Eye (tissue), 1 donor: Measurements from ENCODE around the gene PEAK1.

ENCODE experiments used
- DNase-seq: peaks from one replicate; pipeline ENCODE4 v3.0.0-alpha.2; 2015

Gene PEAK1

DNA sequence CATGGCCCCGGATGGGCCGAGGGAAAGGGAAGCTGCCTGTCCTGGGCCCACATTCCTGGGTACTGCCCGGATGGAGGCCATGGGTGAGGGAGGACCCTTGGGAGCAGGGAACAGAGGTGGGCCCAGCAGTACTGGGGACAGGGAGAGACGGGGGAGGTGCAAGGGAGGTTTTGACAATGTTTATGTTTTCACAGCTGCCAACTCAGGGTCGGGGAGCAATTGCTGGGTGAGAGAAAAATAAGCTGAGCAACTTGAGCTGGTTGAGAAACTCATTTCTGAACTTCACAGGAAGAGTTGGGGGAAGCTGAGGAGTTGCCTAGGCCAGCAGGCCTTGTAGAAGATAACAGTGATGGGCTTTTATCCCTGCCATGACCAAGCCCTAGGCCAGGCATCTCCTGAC lies 337.9 kb downstream of the PEAK1 start:
- DNase-seq: no peak

DNA sequence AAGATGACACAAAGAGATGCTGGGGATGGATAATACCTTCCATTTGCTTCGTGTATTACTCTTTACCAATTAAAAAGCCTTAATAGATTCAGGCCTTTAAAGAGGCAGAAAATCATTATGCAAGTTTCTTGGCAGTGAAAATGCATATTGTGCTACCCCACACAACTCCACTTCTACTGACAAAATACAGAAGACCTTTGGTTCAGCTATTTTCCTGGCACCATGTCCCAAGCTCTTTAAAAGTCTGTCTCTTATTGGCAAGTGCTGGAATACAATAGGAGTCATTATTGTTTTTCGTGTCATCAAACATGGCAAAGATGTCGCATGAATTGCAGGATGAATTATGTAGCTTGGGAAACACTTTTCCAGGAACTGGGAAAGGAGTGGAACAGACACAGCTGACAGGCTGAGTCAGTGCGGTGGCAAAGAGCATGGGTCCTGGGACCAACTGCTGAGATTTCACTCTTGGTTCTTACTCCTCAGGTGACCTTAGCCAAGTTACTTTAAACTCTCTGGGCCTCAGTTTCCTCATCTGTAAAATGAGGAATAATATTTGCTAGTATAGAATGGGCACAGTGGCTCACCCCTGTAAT lies 343.5 kb downstream of the PEAK1 start:
- no peak for DNase-seq

DNA sequence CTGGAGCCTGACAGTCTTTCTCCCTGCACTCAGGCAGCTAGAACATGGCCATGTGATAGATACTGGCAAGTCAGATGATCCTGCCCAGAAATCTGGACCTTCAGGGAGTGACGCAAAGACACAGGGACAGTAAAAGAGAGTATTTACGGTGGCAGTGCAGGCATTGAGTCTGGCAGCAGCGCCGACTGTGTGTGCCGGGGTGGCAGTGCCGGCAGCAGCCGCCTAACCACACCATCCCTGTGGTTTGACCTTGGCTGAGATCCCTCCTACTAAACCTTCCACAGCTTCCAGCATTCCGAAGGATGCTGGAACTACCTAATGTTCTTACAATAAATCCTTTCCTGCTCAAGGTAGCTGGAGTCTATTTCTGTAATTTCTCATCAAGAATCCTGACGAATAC lies 344.4 kb downstream of the PEAK1 start:
- DNase-seq: no peak

DNA sequence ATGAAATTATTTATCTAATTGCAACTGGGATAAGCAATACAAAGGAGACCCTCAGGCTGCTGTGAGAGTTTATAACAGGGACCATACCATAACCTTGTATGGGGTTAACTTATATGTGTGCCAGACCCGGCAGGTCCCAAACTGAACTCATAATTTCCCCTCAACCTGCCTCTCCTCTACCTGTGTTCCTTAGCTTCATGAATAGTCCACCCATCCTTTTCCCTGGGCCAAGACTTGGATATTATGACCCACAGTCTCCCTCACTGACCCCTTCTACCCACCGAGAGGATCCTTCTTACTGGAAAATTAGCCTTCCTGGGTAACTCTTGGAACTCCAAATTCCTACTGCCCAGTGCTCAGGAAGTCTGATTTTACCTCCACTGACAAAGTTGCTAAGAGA lies 345.6 kb downstream of the PEAK1 start:
- DNase-seq: no peak

DNA sequence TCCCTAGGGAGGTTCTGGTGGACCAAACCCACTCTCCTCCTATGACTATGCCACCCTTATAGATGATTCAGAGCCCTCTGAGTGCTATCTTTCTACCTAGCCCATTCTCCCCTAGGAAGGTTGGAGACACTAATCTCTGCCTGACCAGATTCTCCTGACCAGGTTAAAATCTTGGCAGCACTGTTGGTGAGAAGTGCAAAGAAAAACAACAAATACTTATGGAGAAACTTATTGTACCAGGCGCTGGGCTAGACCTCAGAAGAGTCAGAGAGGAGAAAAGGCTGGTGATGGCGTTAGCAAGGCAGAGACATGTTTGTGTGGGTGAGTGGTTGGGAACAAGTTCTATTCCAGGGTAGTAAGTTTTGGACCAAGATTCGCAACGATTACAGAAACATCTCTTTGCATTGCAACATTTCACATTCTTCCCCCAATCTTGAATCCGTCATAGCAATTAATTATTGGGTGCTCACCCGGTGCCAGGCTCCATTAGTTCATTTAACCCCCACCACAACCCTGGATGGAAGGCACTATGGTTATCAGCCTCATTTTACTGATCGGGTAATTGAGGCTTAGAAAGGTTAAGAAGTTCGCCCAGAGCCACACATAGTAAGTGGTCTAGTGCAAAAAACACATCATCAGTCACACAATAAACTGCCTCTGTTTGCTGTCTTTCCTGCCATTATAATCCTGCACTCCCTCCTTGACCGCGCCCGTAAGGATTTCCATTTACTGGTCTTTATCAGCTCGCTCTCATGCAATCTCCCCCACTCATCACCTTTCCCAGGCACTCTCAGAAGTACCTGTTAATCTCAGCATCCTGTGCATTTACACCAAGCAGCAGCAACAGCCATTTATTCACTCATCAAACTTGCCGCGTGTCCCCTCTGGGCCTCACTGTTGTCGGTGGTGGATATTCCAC lies 348.3 kb downstream of the PEAK1 start:
- no peak for DNase-seq

DNA sequence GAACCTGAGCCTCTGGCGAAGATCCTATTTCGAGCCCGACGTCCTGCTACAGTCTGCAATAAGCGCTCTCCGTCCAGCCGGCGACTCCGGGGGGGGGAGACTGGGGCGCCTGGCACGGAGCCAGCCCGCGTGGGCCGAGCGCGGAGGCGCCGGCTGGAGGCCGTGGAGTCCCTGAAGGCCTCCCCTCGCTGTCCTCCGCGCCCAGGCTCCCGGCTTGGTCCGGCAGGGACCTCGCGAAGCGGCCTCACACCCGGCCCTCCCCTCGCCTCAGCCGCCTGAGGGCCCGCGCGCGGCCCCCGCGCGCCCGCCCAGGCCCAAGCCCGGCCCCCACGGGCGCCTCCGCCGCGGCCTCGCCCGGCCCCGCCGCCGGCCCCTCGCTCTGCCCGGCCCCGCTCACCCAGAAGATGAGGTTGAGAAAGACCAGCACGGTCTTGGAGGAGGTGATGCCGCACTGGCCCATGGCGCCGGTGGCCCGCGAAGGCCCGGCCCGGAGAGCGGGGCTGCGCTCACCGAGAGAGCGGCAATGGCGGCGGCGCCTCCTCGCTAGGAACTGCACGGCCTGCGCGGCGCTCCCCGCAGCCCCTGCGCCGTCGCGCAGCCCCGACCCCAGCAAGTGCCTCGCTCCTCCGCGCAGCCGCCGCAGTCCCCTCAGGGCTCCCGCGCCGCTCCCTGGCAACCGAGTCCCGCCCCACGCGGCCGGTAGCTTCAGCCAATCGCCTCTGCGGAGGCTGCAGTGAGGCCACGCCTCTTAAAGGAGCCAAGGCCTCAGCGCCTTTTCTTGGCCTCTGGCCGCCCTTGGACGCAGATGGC lies 349.2 kb downstream of the PEAK1 start, which contains the start of gene TSPAN3:
TSPAN3 (minus strand) TSS at position 615 of the 810 bp plus-strand sequence; CDS start at position 460, 155 bp downstream.
- peak; percentile 98 for DNase-seq

DNA sequence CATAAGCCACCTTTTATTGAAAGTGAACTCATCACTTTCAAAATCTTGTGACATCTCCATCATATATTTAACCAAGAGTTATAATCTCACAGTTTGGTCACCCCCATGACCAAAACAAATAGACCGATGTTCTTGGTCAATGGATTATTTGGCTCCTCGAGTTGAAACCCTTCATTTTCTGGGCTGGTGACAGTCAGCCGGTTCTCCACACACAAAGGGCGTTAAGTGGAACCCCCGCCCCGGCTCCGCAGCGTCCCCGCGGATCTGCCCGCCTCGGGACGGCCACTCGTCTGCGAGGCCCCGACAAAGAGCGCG lies 349.8 kb downstream of the PEAK1 start:
- DNase-seq: no peak

DNA sequence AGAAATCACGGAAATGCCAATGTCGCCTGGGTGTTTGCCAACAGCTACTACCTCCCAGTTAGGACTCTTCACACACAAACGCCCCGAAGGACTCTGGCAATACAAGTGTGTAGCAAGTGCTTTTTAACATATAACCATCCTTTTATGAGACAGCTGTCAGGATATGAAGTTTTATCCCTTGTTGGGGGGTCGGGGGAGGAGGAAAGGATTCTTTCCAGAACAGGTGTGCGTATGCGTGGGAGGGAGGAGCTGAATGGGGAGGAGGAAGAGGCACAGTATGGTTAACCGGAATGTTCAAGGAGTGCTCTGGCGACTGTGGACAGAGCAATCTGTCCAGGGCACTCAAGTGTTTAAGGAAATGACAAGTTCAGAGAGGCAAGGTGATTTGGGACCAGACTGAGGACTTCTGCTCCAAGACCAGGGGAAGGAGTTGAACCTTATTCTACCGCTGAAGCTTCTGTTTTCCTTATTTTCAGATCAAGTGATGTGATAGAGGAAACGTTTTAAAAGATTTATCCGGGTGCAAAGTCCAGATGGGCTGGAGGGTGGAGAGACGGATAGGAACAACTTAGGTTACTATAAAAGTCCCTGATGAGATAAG lies 350.3 kb downstream of the PEAK1 start:
- peak; percentile 40 for DNase-seq

DNA sequence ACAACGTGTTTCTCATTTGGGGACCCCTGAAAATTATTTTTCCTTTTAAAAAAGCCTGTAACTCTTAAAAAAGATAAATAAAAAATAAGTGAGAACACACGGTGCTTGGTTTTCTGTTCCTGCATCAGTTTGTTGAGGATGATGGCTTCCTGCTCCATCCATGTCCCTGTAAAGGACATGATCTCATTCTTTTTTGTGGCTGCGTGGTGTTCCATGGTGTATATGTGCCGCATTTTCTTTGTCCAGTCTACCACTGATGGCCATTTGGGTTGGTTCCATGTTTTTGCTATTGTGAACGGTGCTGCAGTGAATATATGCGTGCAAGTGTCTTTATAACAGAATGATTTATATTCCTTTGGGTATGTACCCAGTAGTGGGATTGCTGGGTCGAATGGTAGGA lies 351.3 kb downstream of the PEAK1 start:
- no peak for DNase-seq

DNA sequence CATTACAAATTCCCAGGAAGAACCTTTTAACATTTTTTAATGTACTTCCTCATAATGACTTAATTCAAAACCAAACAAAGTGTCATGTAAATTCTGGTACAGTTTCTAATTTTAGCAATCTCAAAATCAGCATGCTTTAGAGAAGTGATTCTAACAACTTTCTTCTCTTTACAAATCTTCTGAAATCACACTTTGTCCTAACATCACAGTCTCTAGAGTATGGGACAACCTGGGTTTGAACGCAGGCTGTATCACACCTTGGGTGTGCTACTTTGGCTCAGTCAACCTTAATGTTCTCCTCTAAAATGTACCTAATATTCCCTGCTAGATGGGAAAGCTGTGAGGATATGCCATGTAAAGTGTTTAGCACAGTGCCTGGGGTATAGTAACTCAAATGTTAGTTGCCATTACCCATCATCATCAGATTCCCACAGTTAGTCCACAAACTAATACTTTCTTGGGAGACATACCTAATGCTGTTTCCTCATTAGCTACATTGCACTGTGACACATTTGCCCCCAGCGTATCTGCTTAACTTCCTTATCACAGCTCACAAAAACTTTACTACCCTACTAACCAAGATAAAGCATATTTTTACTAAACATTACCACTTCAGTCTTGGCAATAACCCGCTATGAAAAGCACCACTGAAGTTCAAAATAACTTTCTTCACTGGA lies 352.1 kb downstream of the PEAK1 start:
- no peak for DNase-seq

DNA sequence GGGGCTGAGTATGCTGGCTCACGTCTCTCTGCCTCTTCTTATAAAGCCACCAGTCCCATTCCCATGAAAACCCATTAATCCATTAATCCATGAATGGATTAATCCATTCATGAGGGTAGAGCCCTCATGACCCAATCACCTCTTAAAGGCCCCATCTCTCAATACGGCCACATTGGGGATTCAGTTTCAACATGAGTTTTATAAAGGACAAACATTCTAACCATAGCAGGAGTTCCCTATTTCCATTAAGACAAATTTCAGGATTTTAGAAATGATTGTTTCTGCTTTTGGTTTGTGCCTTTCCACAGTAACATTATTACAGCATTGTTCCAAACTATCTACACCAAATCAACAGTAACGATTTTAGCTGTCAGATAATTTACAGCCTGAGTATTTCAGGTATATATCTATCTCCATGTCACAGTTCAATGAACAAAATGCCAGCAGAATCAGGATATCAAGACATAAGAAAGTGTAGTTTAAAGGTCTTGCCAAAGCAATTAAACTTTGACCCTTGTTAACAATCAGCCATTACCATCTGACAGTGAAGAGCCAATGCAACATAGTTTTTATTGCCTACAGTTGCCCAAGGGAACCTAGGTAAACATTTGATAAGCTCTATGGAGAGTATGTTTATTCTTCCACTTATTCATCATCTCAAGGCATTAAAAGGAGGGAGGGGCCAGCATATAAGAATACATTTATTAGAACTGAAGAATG lies 352.8 kb downstream of the PEAK1 start:
- no peak for DNase-seq

DNA sequence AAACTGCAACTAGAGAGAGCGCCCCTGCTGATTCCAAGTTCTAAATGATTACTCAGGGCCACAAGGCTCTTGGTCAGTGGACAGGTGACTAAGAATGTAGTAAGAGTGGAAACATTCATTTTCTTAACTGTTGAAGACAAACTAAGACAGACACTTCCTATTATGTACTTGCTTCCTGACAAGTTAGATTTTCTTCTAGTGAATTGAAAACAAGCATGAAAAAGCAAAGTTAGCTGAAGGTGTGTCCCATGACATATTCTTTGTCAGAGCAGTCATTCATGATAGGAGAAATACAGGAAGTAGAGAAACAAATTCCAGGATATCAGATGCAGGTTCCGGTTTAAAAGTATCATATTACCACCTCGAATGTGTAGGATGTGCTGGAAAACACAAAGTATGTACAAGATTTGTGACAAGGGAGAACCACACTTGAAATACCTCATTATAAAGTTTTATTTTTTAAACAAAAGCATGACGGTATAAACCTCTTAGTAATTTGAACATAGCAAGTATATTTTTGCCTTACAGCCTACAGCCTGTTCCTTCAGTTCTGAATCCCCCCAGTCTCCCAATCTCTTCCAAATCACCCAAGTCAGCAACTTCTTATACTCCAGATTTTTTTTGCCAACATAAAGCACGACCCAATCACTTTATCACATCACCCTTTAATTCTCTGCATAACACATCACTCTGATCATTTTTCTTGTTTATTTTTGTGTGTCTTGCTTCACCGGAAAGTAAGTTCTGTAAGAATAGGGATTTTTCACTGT lies 355.2 kb downstream of the PEAK1 start:
- DNase-seq: no peak

DNA sequence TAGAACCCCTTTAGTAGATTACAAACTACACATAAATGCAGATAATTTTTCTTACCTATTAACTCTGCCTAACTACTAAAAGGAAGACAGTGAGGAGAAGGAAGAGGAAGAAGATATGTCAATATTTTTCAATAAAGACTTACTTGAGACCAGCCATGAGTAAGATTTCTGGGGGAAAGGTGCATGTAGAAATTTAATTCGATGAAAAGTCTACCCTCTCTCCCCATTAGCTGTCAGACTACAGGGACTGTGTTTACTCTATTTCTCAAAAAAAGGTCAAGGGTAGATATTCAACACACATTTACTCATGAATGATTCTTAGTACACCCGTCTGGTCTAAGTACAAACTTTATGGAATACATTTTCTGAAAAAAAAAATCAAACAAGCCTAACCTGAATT lies 355.8 kb downstream of the PEAK1 start:
- no peak for DNase-seq

DNA sequence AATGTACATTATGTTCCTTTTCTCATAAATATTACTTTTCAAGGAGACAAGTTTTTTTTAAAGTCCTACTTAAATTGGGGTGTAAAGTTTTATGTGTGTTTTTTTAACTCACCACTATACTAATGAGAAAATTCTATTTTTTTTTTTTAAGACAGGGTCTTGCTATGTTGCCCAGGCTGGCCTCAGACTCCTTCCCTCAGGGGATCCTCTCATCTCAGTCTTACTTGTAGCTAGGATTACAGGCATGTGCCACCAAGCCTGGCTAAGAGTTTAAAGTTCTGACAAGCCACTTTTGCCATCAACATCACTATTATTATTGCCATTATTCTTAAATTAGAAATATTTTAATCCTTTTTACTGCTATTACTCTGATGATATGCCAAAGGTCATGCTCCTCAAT lies 356.7 kb downstream of the PEAK1 start:
- no peak for DNase-seq

DNA sequence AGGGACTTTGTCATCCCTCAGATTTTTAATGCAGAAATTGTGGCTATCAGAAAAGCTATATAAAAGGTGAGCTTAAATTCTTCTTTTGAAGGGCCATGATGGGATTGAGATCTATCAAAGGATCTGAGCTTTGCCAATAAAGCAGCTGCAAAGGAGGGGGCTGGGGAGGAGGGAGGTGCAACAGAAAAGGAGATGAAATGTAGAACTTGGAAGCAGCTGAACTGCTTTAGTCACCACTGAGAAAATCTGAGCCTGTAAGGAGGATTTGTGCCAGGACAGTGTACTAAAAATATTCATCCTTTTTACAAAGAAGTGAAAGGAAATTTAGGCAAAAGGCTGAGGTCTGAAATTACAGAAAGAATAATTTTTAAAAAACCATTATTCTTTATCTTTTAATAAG lies 359.4 kb downstream of the PEAK1 start:
- DNase-seq: peak; percentile 41

DNA sequence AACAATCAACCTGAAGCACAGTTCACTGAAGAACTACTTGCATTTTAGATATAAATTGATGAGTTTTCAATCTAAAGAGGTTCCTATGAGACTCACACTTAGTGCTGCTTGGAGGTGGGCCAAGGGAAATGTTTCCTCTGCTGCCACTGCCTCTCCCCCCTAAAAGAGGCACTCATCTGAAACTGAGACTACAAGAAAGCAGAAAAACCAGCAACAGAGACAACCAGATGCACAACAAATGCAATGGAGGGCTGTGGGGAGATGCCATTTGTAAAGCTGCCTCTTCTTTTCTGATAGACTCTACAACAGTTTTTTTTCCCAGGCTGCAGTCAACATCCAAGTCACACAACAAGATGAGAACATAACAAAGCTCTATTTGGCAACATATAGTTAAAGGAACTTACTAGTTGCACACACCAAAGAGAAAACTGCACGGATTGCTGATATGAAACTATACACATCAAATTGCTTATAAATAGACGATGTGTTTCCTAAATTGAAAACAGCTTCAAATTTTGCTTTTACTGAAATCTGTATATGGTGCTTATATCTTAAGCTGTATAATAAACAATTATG lies 360.0 kb downstream of the PEAK1 start:
- peak; percentile 30 for DNase-seq

DNA sequence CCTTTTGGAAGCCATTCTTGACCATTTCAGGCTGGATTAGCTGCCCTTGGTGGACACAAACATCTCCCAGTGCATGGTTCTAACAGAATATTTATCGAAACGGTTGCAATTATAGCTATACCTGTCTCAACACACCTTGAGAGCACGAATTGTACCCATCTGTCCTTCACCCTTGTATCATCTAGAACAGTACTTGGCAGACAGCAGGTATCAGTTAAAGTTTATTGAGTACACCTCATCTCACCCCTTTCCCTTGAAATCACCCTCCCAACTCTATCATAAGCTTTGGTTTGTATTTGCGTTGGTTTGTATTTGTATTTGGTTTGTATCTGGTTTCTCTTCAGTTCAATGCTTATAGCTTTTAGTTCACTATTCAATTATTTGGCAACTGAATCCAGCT lies 361.4 kb downstream of the PEAK1 start:
- DNase-seq: no peak

DNA sequence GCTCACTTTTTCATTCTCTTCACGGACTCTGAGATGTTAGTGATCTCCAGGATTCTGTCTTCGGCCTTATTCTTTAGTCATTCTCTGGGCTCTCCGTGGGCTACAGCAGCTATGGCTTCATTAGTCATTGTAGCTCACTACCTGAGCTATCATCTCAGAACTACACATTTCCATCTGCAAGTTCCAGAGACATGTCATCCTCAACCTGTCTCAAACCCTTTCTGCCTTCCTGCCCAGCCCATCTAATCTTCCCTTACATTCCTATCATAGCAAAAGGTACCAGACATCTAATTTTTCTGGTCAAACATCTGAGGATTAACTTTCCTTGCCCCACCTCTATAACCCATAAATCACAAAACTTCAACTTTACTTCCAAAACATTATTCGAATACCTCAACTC lies 362.2 kb downstream of the PEAK1 start:
- DNase-seq: no peak

DNA sequence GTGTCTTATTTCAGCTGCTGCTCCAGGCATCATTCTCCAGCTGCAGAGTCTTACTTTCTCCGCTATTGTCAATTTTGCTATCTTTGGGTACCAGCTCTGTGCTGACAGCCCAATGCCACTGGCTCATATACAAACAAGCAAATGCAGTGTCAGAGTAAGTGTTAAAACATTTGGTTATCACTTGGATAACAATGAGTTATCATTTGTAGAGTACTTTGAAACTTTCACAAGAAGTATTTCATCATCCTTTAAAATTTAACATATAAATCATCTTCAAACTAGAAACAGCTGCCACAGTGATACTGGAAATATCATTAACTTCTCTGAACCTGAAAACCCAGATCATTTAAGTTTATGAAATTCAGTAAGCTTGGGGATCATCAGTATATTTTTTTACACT lies 362.8 kb downstream of the PEAK1 start:
- DNase-seq: no peak

DNA sequence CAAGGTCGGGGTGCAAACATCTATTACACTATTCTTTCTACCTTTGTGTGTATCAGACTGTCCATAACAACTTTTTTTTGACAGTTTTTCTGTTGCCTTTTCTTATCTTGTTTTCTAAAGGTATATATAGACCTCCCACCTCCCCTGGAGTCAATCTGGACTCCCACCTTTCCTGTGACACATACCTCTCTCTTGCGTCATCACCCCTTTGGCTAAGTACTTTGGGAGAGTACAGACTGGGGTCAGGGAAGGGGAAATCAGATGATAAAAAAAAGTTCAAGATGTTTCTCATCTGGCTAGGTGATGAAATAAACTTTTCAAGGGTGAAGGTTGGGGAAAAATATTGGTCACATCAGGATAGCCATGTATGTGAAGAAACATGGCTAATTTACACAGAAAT lies 366.2 kb downstream of the PEAK1 start:
- no peak for DNase-seq

DNA sequence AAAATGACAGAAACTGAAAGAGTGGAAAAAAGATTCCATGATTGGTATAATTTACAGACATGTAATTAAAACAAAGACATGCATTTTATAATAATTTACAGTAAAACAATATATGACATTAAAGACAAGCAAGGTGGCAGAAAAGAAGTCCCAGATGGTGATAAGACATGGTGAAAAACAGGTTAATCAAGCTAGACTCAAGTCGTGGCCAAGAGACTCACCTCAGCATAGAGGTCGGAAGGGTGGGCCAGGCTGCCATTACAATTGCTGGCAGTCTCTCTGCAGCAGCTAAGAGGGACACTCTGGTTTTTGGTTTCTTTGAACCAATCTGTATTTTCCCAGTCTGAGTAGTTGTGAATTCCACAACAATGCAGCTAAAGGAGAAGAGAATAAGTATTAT lies 367.3 kb downstream of the PEAK1 start:
- no peak for DNase-seq
